AG08396 (cell line): Measurements from ENCODE around the gene NIN.
"Not testable (repeated sequence)": the region's sequence is repeated elsewhere in the genome, so short reads cannot be mapped to it uniquely, and the experiment has no call there.

Source experiments
- DNase-seq: peaks from one replicate; pipeline ENCODE4 v3.0.0; 2012; ENCODE audit warnings: low spot score, mixed read lengths

The NIN gene

DNA sequence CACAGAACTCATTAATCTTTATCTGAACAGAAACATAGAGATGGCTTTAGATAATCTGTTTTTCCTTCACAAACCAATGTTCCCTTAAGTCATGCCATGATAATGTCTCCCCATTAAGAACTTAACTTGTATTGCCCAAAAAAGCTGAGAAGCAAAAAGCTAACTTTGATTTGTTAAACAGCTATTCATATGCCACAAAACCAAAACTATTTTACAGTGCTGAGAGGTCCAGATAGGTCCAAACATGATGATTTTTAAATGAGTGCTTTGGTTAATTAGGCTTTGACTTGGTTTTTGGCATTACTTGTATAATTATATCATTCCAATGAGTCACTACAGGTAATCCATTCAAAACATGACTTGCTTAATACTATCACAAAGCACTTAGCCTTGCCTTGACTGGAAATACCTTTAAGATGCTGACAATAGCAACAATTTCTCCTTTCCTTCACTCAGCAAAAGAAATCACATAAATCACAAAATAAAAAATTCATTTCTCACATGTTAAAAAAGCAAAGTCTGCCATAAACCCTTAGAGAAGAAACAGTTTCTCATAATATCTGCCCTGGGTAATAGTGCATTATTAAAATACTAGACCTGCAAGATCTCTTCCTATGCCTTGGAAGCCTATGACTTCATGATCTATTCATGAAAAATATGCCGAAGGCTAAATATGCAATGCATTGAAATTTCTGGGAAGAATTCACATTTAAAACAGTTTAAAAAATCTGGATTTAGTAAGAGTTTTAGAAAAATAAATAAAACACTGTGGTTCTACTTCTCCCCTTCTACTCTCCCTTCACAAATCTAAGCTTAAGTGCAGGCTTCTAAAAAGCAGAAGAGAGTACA lies 110.8 kb downstream of the NIN start:
- no peak for DNase-seq

DNA sequence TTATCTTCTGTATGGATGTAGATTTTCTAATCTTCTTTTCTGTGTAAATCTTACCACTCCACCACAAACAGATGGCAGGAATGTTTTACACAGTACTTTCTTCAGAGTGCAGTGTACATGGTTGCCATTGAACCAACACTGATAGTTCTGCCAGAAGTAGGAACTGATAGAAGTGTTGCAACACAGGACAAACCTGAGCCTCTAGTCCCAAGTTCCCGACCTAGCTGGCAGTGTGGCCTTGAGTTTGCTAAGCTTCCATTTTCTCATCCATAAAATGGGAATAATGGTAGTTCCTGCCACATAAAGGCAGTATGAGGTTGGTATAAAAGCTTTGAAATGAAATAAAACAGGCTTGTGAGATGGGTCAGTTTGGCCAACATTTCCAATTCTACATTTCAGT lies 112.0 kb downstream of the NIN start:
- no peak for DNase-seq

DNA sequence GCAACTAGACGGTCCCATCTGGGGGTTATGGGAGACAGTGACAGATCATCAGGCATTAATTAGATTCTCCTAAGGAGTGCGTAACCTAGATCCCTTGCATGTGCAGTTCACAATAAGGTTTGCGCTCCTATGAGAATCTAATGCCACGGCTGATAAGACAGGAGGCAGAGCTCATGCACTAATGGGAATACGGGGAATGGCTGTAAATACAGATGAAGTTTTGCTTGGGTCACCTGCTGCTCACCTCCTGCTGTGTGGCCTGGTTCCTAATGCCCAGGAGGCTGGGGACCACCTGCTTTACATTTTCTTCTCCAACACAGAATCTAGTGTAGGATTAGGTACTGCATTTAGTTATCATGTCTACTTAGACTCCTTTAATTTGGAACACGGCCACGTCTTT lies 113.2 kb downstream of the NIN start:
- no peak for DNase-seq

DNA sequence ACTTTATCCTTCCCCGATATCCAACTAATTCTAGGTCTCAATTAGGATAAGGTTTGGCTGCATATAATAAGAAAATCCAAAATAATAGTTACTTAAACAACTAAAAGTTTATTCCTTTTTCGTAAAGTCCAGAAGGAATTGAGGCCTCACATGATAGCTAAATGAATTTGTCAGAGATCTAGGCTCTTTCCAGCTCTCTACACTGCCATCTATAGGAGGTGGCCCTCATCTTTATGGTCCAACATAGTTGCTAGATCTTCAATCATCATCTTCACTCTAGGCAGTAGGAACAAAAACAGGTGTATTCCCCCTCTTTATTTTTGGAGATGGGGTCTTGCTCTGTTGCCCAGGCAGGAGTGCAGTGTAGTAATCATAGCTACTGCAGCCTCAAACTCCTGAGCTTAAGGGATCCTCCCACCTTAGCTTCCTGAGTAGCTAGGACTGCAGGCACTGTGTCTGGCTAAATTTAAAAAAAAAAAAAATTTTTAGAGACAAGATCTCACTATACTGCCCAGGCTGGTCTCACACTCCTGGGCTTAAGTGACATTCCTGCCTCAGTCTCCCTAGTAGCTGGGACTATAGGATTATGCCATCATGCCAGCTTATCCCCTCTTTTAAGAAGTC lies 116.4 kb downstream of the NIN start:
- peak; percentile 58 for DNase-seq

DNA sequence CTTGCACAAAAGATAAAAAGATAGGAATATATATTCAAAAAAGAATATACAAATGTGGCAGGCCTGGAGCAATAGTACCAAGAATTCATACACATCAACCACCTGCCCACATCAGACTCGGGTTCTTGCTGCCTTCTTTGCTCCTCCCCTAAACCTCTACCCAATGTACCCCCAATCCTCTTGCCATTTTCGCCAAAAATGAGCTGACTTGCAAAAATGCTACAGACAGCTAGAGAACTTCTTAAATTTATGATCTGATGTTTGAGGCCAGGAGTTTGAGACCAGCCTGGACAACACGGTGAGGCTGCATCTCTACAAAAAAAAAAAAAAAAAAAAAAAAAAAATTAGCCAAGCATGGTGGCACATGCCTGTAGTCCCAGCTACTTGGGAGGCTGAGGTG lies 119.9 kb downstream of the NIN start:
- no peak for DNase-seq

DNA sequence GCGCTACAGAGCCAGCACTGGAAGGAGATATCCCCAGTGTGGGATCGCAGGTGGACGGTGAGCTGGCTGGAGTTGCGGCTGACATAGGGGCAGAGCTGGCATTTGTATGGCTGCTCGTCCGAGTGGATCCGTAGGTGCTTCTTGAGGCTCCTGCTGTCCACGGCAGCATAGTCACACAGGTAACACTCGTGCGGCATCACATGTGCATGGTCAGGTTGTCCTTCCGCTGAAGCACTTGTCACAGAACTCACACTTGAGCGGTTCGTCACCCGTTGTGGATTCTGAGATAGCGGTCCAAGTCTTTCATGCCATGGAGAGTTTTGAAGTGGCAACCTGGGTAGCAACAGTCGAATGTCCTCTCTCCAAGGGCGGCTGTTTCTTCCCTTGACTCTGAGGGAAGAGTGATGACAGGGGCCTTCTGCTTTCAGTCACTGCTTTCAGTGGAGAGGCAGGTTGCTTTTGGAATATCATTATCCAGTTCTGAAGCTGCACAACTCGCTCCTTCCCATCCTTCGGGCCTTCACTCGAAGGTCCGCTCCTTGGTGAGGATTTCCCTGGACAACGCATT lies 125.9 kb downstream of the NIN start:
- no peak for DNase-seq

DNA sequence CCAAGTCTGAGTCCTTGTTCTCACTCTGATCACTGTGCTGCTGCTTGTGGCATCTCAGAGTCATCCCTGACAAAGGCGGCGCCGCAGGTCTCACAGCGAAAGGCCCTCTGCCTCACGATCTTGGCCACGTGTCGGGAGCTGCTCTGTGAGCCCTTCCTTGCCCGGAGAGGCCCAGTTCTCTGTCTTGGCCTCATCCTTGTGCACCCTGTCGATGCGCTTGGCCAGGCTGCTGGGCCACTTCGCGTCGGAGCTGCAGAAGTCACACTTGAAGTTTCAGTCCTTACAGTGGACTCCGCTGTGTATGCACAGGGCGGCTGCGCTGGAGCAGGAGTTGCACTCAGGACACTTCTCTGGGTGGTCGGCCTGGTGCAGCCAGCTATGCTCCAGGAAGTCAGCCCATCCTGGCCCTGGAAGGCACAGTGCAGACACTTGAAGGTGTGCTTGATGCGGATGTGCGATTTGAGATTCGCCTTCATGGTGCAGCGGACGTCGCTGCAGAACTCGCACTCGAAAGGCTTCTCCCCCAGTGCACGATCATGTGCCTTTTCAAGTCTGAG lies 126.4 kb downstream of the NIN start:
- no peak for DNase-seq

DNA sequence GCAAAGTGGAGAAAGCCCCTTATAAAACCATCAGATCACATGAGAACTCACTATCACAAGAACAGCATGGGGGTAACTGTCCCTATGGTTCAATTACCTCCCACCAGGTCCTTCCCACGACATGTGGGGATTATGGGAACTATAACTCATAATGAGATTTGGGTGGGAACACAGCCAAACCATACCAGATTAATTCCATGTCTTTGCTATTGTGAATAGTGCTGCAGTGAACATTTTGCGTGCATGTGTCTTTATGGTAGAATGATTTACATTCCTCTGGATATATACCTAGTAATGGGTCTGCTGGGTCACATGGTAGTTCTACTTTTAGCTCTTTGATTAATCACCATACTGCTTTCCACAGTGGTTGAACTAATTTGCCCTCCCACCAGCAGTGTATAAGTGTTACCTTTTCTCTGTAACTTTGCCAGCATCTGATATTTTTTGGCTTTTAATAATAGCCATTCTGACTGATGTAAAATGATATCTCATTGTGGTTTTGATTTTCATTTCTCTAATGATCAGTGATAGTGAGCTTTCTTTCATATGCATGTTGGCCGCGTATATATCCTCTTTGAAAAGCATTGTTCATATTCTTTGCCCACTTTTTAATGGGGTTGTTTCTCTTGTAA lies 133.2 kb downstream of the NIN start:
- no peak for DNase-seq

DNA sequence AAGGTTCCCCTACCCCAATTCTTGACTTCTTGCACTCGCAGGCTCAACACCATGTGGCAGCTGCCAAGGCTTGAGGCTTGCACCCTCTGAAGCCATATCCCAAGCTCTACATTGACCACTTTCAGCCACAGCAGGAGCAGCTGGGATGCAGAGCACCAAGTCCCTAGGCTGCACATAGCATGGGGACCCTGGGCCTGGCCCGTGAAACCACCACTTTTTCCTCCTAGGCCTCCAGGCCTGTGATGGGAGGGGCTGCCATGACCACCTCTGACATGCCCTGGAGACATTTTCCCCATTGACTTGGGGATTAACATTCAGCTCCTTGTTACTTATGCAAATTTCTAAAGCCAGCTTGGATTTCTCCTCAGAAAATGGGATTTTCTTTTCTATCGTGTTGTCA lies 136.7 kb downstream of the NIN start:
- DNase-seq = not testable (repeated sequence)

DNA sequence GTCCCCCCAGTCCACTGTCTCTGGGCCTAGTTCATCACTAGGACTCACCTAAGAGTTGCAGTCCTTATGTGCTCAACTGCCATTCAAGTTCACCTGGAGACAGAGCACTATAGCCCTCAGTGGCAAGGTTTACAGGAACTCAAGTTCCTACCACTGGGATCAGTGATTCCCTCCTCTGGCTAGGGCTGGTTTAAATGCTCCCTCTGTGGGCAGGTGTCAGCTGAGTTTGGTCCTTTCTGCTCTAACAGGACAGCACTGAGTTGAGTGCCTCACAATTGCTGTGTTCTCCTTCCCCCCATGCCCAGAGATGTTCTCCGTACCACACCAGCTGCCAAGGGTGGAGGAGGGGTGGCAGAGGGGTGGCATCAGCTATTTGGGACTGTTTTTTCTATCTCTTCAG lies 142.1 kb downstream of the NIN start:
- no peak for DNase-seq

DNA sequence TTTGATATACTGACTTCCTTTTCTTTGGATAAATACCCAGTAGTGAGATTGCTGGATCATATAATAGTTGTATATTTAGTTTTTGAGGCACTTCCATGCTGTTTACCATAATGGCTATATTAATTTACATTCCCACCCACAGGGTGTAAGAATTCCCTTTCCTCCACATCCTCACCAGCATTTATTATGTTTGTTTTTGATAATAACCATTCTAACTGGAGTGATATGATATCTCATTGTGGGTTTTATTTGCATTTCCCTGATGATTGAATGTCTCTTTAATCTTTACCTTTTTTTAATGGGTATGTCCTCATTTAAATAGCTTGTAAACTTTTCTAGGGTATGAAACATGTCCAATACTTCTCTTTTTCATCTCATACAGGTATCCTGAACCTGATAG lies 151.3 kb downstream of the NIN start:
- no peak for DNase-seq

DNA sequence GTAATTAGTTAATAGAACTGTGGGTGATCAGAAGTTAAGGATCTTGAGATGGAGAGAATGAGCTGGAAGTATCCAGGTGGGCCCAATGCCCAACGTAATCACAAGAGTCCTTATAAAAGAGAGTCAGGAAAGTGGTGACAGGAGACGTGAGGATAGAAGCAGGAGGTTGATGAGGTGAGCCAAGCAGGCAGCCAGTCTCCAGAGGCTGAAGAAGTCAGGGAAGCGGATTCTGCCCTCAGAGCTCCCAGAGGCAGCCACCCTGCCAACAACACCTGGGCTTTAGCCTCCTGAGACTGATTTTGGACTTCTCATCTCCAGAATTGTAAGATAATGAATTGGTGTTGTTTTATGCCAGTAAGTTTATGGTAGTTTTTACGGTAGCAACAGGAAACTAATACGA lies 152.8 kb downstream of the NIN start:
- DNase-seq = no peak

DNA sequence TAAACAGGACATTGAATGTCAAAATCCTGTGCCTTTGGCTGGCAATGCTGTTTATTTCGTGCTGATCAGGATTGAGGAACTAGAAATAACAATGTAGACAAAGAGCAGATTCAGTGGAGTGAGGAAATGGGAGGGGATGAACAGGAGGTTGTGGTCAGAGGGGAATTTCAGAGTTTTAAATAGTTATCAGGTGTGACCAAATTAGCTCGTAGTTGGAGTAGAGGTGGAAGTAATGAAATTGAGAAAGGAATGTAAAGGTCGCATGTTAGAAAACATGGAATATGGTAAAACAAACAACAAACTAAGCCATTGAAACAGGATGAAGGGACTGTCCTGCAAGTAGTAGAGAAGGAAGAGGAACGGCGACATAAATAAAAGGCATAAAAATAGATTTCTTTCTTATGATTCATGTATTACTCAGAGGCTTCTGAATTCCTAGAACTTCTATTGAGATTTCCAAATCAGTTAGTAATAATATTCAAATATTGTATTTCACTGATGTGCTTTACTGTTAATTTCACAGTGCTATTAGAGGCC lies 153.4 kb downstream of the NIN start:
- DNase-seq = peak; percentile 52

DNA sequence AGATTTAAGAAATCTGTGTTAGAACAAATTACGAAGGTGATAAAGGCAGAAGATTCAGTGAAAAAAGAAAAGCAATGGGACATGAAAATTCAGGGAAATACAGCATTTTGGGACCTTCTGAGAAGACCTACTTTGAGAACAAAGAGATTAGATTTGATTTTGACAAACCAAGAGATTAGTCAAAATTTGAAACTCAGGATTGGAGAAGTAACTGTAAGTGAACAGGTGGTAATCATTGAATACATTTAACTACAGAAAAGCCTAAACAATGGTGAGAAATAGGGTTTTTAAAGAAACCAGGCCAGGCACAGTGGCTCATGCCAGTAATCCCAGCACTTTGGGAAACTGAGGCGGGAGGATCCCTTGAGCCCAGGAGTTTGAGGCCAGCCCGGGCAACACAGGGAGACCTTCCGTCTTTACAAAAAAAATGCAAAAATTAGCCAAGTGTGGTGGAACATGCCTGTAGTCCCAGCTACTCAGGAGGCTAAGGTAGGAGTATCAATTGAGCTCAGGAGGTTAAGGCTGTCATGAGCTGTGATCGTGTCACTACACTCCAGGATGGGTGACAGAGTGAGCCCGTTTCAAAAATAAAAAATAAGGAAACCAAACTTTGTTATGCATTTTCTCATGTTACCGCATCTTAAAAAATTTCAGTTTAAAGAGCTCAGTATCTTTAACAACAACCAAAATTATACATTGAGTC lies 154.0 kb downstream of the NIN start:
- no peak for DNase-seq

DNA sequence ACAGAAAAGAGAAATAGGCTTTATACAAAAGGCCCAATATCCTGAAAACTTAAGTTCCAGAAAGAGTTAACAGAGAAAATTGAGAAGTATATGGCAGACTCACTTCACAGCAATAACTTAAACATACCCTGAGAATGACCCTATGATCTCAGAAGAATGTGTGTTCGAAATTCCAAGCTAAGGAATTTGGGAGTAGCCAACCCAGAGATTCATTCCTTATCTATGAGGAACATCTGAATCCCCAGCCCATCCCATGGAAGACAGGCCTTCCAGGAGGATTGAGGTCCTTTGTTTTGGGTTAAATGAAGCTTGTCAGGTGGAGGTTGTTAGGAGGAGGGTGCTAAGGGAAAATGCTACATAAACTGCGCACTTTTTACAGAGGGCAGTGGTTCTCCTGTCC lies 155.4 kb downstream of the NIN start:
- DNase-seq = no peak

DNA sequence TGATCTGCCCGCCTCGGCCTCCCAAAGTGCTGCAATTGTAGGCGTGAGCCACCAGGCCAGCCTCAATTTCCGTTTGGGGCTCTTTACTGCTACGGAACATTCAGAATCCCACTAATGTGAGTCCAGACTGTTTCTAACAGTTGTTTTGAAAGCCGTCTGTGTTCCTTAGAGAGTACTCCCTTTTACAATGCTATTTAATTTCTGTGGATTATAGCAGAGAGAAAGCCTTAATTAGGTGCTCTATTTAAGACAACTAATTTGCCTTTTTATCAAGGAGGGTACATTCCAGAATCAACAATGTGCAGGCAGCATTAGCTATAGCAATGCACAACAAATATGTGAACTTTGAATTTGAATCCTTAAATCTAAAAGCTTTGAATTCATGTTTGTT lies 160.1 kb downstream of the NIN start:
- DNase-seq = no peak

DNA sequence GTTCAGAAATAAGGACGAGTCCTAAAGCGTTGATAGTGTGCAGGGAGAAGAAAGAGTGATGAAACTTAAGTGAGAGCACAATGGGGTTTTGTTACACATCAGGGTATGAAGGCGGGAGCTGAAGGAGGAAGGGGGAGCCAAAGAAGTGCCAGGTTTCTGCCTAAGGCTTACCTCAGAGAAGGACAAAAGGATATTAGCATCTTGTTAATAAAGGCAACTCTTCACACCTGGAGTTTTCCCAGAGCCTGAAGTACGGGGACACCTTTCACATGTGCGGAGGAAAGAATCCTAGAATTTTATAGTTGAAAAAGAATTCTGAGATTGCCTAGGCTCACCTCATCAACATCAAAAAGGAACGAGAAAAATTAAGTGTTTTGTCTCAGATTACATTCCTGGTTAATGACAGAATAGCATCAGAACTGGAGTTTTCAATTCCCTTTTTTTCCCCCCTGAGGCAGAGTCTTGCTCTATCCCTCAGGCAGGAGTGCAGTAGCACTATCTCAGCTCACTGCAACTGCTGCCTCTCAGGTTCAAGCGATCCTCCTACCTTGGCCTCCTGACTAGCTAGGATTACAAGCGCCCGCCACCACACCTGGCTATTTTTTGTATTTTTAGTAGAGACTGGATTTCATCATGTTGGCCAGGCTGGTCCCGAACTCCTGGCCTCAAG lies 160.6 kb downstream of the NIN start:
- no peak for DNase-seq
